WTC11 (cell line): Measurements from ENCODE around the gene LRRC17. TPM values are rescaled to one million over a fixed set of nuclear protein-coding genes. Genes with fewer than 3 reads are reported as not detected.

Experiments used
- ATAC-seq: fragments of 200-7000 bp; cut with Tn5 transposase; 2 replicates; pipeline ENCODE4 v1.10.0; 2021; ENCODE audit warnings: mild to moderate bottlenecking, moderate library complexity
- CTCF ChIA-PET: fragments of 300-600 bp; sonication (Branson Sonifier 250); formaldehyde crosslinking; loops from one replicate; lab custom pipeline; 2021; ENCODE audit warnings: antibody characterized with exemption; lab: Charles Lee
- POLR2A ChIA-PET: fragments of 350-600 bp; sonication (Branson Sonifier 250); formaldehyde crosslinking; loops from one replicate; lab custom pipeline; 2021; ENCODE audit warnings: antibody characterized with exemption; lab: Charles Lee
- DNase-seq: peaks from one replicate; pipeline ENCODE4 v3.0.0; 2021; ENCODE audit warnings: low spot score
- H3K27ac Mint-ChIP-seq: 2 replicates; pipeline ENCODE4 v1.8.0; 2021; ENCODE audit warnings: mixed read lengths
- H3K27me3 Mint-ChIP-seq: 2 replicates; pipeline ENCODE4 v1.8.0; 2021; ENCODE audit warnings: low read depth, mild to moderate bottlenecking, moderate library complexity, mixed read lengths
- H3K36me3 Mint-ChIP-seq: 2 replicates; pipeline ENCODE4 v1.8.0; 2021; ENCODE audit warnings: mixed read lengths
- H3K4me1 Mint-ChIP-seq: 2 replicates; pipeline ENCODE4 v1.8.0; 2022; ENCODE audit warnings: mixed read lengths
- H3K4me3 Mint-ChIP-seq: 2 replicates; pipeline ENCODE4 v1.8.0; 2021; ENCODE audit warnings: mild to moderate bottlenecking, moderate library complexity, mixed read lengths
- H3K9me3 Mint-ChIP-seq: 2 replicates; pipeline ENCODE4 v1.8.0; 2021; ENCODE audit warnings: mixed read lengths
- ELF4 ChIP-seq: sonication (generic); formaldehyde crosslinking; IDR thresholded peaks from 2 replicates; pipeline ENCODE4 v1.8.1; 2022; ENCODE audit warnings: low read depth, mild to moderate bottlenecking, moderate library complexity, missing genetic modification reagents
- ERG ChIP-seq: fragments of 250-450 bp; sonication (Bioruptor Pico); IDR thresholded peaks from 2 replicates; pipeline ENCODE4 v1.8.0; 2021; ENCODE audit warnings: mild to moderate bottlenecking
- FOXJ3 ChIP-seq: sonication (generic); formaldehyde crosslinking; IDR thresholded peaks from 2 replicates; pipeline ENCODE4 v1.9.0; 2021; ENCODE audit warnings: missing genetic modification reagents, mild to moderate bottlenecking, borderline replicate concordance
- FOXP1 ChIP-seq: sonication (generic); formaldehyde crosslinking; IDR thresholded peaks from 2 replicates; pipeline ENCODE4 v1.8.0; 2022; ENCODE audit warnings: missing genetic modification reagents, mild to moderate bottlenecking, moderate library complexity, borderline replicate concordance
- IRF2 ChIP-seq: sonication (generic); formaldehyde crosslinking; IDR thresholded peaks from 2 replicates; pipeline ENCODE4 v1.8.0; 2022; ENCODE audit warnings: low read depth, missing genetic modification reagents, borderline replicate concordance
- NR3C1 ChIP-seq: sonication (generic); formaldehyde crosslinking; conservative IDR thresholded peaks from 2 replicates; pipeline ENCODE4 v1.8.1; 2023; ENCODE audit warnings: low read depth, mild to moderate bottlenecking, missing genetic modification reagents
- TCF7 ChIP-seq: sonication (generic); formaldehyde crosslinking; IDR thresholded peaks from 2 replicates; pipeline ENCODE4 v1.8.0; 2022; ENCODE audit warnings: mild to moderate bottlenecking, low read depth, missing genetic modification reagents, moderate library complexity
- TEAD1 ChIP-seq: sonication (generic); formaldehyde crosslinking; IDR thresholded peaks from 2 replicates; pipeline ENCODE4 v1.8.0; 2022; ENCODE audit warnings: mild to moderate bottlenecking, missing genetic modification reagents
- ZNF219 ChIP-seq: sonication (generic); formaldehyde crosslinking; IDR thresholded peaks from 2 replicates; pipeline ENCODE4 v1.8.0; 2023; ENCODE audit warnings: missing genetic modification reagents, mild to moderate bottlenecking, borderline replicate concordance
- ZNF532 ChIP-seq: fragments of 250-450 bp; sonication (Bioruptor Pico); IDR thresholded peaks from 2 replicates; pipeline ENCODE4 v1.9.0; 2021; ENCODE audit warnings: mild to moderate bottlenecking, borderline replicate concordance
- total RNA-seq: library from RNA; stranded (reverse); gene quantifications from 3 replicates; pipeline ENCODE4 v1.2.3, GENCODE V29; 2021
- TF ChIP-seq, protein P1 (sequence below): sonication (generic); formaldehyde crosslinking; IDR thresholded peaks from 2 replicates; pipeline ENCODE4 v1.8.0; 2022; ENCODE audit warnings: mild to moderate bottlenecking, missing genetic modification reagents
- TF ChIP-seq, protein P2 (sequence below): sonication (generic); formaldehyde crosslinking; IDR thresholded peaks from 2 replicates; pipeline ENCODE4 v1.8.1; 2022; ENCODE audit warnings: missing genetic modification reagents, borderline replicate concordance
- TF ChIP-seq, protein P3 (sequence below): sonication (generic); formaldehyde crosslinking; IDR thresholded peaks from 2 replicates; pipeline ENCODE4 v1.8.1; 2023; ENCODE audit warnings: mild to moderate bottlenecking, missing genetic modification reagents, borderline replicate concordance

The LRRC17 gene
- total RNA-seq, 1 experiment from 2014 or later: 1.6 TPM

GRCh38 chr7:102992938-102993717, 80.3 kb downstream of the LRRC17 start:
- CTCF ChIA-PET: interaction anchor here (1.1 kb wide), 1 partner anchor 69 kb away, joined by 4 read pairs; no protein-coding TSS in a partner anchor
- no peak overlapping the region for H3K4me3 Mint-ChIP-seq
- TF ChIP-seq IRF2 (CRISPR knock-in tag) (no peak), NR3C1 (no peak), FOXP1 (no peak), TEAD1 (CRISPR knock-in tag) (no peak), TCF7 (no peak), ZNF219 (no peak), ZNF532 (CRISPR knock-in tag) (no peak), FOXJ3 (CRISPR knock-in tag) (no peak), ELF4 (CRISPR knock-in tag) (no peak), ERG (CRISPR knock-in tag) (no peak)
- TF ChIP-seq, protein P1, sequence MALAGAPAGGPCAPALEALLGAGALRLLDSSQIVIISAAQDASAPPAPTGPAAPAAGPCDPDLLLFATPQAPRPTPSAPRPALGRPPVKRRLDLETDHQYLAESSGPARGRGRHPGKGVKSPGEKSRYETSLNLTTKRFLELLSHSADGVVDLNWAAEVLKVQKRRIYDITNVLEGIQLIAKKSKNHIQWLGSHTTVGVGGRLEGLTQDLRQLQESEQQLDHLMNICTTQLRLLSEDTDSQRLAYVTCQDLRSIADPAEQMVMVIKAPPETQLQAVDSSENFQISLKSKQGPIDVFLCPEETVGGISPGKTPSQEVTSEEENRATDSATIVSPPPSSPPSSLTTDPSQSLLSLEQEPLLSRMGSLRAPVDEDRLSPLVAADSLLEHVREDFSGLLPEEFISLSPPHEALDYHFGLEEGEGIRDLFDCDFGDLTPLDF (CRISPR knock-in tag): no peak
- TF ChIP-seq, protein P2, sequence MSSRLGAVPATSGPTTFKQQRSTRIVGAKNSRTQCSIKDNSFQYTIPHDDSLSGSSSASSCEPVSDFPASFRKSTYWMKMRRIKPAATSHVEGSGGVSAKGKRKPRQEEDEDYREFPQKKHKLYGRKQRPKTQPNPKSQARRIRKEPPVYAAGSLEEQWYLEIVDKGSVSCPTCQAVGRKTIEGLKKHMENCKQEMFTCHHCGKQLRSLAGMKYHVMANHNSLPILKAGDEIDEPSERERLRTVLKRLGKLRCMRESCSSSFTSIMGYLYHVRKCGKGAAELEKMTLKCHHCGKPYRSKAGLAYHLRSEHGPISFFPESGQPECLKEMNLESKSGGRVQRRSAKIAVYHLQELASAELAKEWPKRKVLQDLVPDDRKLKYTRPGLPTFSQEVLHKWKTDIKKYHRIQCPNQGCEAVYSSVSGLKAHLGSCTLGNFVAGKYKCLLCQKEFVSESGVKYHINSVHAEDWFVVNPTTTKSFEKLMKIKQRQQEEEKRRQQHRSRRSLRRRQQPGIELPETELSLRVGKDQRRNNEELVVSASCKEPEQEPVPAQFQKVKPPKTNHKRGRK (CRISPR knock-in tag): no peak
- TF ChIP-seq, protein P3, sequence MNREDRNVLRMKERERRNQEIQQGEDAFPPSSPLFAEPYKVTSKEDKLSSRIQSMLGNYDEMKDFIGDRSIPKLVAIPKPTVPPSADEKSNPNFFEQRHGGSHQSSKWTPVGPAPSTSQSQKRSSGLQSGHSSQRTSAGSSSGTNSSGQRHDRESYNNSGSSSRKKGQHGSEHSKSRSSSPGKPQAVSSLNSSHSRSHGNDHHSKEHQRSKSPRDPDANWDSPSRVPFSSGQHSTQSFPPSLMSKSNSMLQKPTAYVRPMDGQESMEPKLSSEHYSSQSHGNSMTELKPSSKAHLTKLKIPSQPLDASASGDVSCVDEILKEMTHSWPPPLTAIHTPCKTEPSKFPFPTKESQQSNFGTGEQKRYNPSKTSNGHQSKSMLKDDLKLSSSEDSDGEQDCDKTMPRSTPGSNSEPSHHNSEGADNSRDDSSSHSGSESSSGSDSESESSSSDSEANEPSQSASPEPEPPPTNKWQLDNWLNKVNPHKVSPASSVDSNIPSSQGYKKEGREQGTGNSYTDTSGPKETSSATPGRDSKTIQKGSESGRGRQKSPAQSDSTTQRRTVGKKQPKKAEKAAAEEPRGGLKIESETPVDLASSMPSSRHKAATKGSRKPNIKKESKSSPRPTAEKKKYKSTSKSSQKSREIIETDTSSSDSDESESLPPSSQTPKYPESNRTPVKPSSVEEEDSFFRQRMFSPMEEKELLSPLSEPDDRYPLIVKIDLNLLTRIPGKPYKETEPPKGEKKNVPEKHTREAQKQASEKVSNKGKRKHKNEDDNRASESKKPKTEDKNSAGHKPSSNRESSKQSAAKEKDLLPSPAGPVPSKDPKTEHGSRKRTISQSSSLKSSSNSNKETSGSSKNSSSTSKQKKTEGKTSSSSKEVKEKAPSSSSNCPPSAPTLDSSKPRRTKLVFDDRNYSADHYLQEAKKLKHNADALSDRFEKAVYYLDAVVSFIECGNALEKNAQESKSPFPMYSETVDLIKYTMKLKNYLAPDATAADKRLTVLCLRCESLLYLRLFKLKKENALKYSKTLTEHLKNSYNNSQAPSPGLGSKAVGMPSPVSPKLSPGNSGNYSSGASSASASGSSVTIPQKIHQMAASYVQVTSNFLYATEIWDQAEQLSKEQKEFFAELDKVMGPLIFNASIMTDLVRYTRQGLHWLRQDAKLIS: no peak
- H3K9me3 Mint-ChIP-seq: peaks cover 6% of the 10 kb centered on the region; the same call in 1 of the 2 replicates
- ATAC-seq (no peak), DNase-seq (no peak)
- no peaks in the 10 kb centered on the region for H3K4me1 Mint-ChIP-seq
- no peak overlapping the region for H3K27ac Mint-ChIP-seq
- POLR2A ChIA-PET: interaction anchor here (0.5 kb wide), 1 partner anchor 212 kb away, joined by 3 read pairs; no protein-coding TSS in a partner anchor
- H3K27me3 Mint-ChIP-seq: no peaks in the 10 kb centered on the region
- no peaks in the 10 kb centered on the region for H3K36me3 Mint-ChIP-seq
